ENCODE measurements around the gene TCEAL9. TPM values are rescaled to one million over a fixed set of nuclear protein-coding genes. Genes with fewer than 3 reads are reported as not detected.

TCEAL9 gene
- total RNA-seq = 10 to 100 TPM; 26.1 to 95.6 (median 52.6) TPM

DNA sequence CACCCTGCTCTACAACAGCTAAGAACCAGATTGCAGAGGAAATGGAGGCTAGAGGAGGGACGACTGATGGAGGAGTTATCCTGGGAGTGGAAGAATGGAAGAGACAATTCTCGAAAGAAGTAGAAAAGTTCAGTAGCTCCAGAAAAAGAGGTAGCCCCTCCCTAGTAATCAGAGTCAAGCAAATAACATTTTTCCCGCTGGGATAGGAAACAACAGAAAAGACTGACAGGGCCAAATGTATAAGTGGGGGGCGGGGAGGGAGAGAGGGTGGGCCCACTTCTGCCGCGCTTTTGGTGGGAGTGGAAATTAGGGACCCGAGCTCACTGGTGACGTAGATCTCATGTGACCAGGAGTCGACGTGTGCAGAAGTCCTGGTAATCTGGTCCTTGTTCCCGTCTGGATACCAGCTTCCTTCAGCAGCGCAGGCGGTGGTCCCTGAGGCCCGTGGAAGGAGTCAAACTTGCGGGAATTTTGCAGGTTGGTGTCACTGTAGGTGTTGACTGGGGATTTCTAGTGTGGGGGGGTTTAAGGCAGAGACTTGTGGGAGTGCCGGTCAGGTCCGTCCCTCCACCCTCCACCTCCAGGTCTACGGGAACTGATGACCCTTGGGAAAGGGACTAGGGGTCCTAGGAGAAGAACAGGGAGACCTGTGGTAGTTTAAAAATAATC lies at the start of gene TCEAL9:
TCEAL9 (plus strand) TSS at position 377 of the 669 bp plus-strand sequence. CDS start 1,179 bp downstream, outside the sequence.
- H3K27ac ChIP-seq = peak within 1 kb of the TSS; percentile 94 to 99

DNA sequence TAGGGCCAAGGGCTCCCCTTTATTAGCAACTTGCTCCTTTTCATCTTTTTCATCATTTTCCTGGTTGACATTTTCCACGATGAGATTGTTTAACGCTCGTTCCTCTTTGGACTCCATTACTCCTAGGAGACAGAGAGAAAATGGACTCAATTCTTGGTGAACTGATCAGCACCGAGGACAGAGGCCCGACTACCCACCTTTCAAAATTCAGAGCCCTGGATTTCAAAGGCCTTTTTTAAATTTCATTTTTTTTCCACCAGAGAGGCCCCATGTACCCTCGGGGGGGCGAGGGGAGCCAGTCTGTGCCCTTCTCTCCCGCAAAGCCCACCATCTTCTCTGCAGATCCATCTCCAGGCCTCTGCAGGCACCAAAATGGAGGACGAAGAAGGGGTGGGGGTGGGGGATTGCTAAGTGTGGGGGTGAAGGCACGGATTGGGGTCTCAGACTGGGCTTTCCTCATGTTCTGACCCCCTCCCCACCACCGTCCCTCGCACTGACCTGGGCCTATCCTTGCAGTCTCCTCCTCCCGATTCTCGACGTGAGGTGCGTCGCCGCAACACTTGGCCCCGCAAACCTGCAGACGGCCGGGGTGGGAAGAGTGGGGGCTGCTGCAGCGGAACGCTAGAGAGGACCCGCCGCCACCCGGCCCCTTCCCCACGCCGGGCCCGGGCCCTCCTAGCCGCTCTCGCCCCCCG lies 46.3 kb upstream of the TCEAL9 start:
- no peaks in the 10 kb centered on the region for H3K9me3 ChIP-seq
- H3K4me3 ChIP-seq = peak overlapping the region; percentile 24 to 42
- H3K27me3 ChIP-seq = peaks cover 0 to 3% of the 10 kb centered on the region in 2 donors
- TF ChIP-seq CTCF (IDR thresholded peaks at IDR 0.05) = no peak
- DNase-seq = no peak
- H3K36me3 ChIP-seq = no peaks in the 10 kb centered on the region
- intact Hi-C loops (cut with DNase I; ENCODE audit: low total_unique reads) = no loop called here
- H3K4me1 ChIP-seq = no peaks in the 10 kb centered on the region
- peak overlapping the region; percentile 25 to 64 for H3K27ac ChIP-seq

More for the DNA sequence above, at the start of gene TCEAL9:
- intact Hi-C loops (cut with DNase I; ENCODE audit: low total_unique reads) = no loop called here
- H3K4me1 ChIP-seq = no peaks in the 10 kb centered on the region
- peak within 1 kb of the TSS; percentile 55 to 70 for H3K4me3 ChIP-seq
- H3K27me3 ChIP-seq = no peaks in the 10 kb centered on the region
- H3K36me3 ChIP-seq = no peaks in the 10 kb centered on the region
- peak; percentile 67 to 84 for DNase-seq
- H3K9me3 ChIP-seq = no peaks in the 10 kb centered on the region
- peak; percentile 81 to 89 for TF ChIP-seq POLR2A (IDR thresholded peaks at IDR 0.05)
- TF ChIP-seq CTCF (IDR thresholded peaks at IDR 0.05) = no peak

DNA sequence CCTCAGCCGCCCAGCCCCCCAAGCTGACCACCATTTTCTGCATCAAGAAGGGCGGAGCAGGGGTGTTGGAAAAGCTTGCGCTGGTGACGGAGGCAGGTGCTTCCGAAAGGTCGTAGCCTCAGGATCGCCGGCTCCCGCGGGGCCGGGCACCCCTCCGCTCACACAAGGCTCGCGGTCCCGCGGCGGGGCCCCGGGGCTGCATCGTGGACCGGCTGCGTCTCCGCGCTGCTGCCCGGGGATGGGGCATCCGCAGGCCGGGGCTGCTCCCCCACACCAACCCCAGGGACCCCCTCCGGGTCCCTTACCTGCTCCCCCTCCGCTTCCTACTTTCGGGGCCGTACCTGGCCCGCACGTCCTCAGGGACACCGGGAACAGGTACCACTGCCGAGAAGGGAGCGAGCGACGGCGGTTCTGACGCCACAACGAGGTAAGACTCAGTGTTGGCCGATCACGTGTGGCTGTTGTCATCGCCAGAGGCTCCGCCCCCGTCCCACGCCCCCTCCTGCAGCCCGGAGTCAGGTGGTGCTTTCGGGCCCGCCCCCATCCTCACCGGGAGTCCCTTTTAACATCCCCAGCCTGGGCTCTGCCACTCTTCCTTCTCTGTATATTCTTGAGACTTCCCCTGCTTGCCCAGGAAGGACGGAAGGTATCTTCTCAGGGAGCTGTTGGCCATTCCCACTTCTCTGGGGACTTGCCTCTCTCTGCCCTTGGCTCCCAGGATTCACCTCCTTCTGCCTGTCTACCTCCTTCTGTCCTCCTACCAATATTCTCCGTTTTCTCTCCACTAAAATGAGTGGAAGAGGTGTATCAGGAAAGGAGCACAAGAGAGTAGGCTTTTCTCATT lies 45.5 kb upstream of the TCEAL9 start, which contains the start of gene BEX2:
BEX2 (minus strand) TSS at position 436 of the 844 bp plus-strand sequence. CDS start 1,014 bp downstream, outside the sequence.
- Histone ChIP-seq H3K27me3 (peaks cover 0 to 3% of the 10 kb centered on the region in 2 donors), H3K36me3 (no peaks in the 10 kb centered on the region), H3K4me3 (peak within 1 kb of the TSS; percentile 24 to 42), H3K27ac (peak within 1 kb of the TSS; percentile 25 to 64), H3K9me3 (no peaks in the 10 kb centered on the region), H3K4me1 (no peaks in the 10 kb centered on the region)
- DNase-seq = peak; percentile 74 to 80
- intact Hi-C loops (cut with DNase I; ENCODE audit: low total_unique reads) = no loop called here
- TF ChIP-seq POLR2A (IDR thresholded peaks at IDR 0.05) (peak; percentile 36 to 86), CTCF (IDR thresholded peaks at IDR 0.05) (no peak)

DNA sequence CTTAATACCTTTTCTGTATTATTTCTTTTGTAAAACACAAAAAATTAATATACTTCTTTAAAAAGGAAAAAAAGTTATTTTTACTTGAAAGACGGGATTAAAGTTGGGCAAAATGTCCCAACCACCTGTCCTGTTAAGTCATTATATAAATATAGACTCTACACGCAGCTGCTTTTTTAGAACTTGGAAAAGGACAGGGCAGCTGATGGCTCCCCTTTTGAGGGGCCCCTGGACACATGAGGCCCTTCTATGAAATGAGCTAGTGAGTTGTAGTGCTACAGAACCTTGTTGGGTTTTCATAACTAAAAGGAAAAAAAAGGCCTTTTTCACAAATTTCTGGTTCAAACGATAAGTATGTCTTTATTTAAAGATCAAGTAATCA lies 44.9 kb upstream of the TCEAL9 start:
- Histone ChIP-seq H3K27me3 (peaks cover 0 to 3% of the 10 kb centered on the region in 2 donors), H3K27ac (no peak overlapping the region), H3K9me3 (no peaks in the 10 kb centered on the region), H3K36me3 (no peaks in the 10 kb centered on the region), H3K4me1 (no peaks in the 10 kb centered on the region), H3K4me3 (peak overlapping the region in 1 of 2 donors; percentile 42)
- intact Hi-C loops (cut with DNase I; ENCODE audit: low total_unique reads) = no loop called here
- DNase-seq = no peak
- no peak for TF ChIP-seq CTCF (IDR thresholded peaks at IDR 0.05)
- TF ChIP-seq POLR2A (IDR thresholded peaks at IDR 0.05) = no peak

Data from uterus (tissue), 4 donors.